A204.1 (cell line): ENCODE measurements around the gene TRIM61.
"Not testable (repeated sequence)": the region's sequence is repeated elsewhere in the genome, so short reads cannot be mapped to it uniquely, and the experiment has no call there.

ENCODE experiments used
- FAIRE-seq: peaks from 2 replicates; lab custom pipeline; 2012; peaks lifted over from hg19 to GRCh38; lab: Jason Lieb, UNC

The TRIM61 gene

GRCh38 chr4:164977243-164978164 is at the start of gene TRIM61:
TRIM61 (minus strand) TSS chr4:164977657; CDS start chr4:164970002, 7,655 bp downstream.
- no peak for FAIRE-seq

- not testable (repeated sequence) for FAIRE-seq
Measured at GRCh38 chr4:165025782-165026181, 48.3 kb upstream of the TRIM61 start.

GRCh38 chr4:165019995-165020394 is 42.5 kb upstream of the TRIM61 start:
- not testable (repeated sequence) for FAIRE-seq

GRCh38 chr4:165016971-165017370 is 39.5 kb upstream of the TRIM61 start:
- no peak for FAIRE-seq

- no peak for FAIRE-seq
Measured at GRCh38 chr4:165013691-165014090, 36.2 kb upstream of the TRIM61 start.

- no peak for FAIRE-seq
Measured at GRCh38 chr4:165011403-165011802, 33.9 kb upstream of the TRIM61 start.

- FAIRE-seq, result no peak
Measured at GRCh38 chr4:165010991-165011390, 33.5 kb upstream of the TRIM61 start.

GRCh38 chr4:165010487-165010886 is 33.0 kb upstream of the TRIM61 start:
- FAIRE-seq, result no peak

GRCh38 chr4:165009493-165010227 is 32.2 kb upstream of the TRIM61 start:
- FAIRE-seq, result no peak

- no peak for FAIRE-seq
Measured at GRCh38 chr4:165006886-165007285, 29.4 kb upstream of the TRIM61 start.

GRCh38 chr4:165006456-165006855 is 29.0 kb upstream of the TRIM61 start:
- FAIRE-seq, result no peak

- no peak for FAIRE-seq
Measured at GRCh38 chr4:165005352-165005925, 28.0 kb upstream of the TRIM61 start.

- not testable (repeated sequence) for FAIRE-seq
Measured at GRCh38 chr4:165001957-165002356, 24.5 kb upstream of the TRIM61 start.

GRCh38 chr4:164998526-164999080 is 21.1 kb upstream of the TRIM61 start:
- not testable (repeated sequence) for FAIRE-seq

GRCh38 chr4:164997941-164998340 is 20.5 kb upstream of the TRIM61 start:
- no peak for FAIRE-seq

- FAIRE-seq, result no peak
Measured at GRCh38 chr4:164997324-164997723, 19.9 kb upstream of the TRIM61 start.

- FAIRE-seq, result not testable (repeated sequence)
Measured at GRCh38 chr4:164996123-164996522, 18.7 kb upstream of the TRIM61 start.

GRCh38 chr4:164990786-164991185 is 13.3 kb upstream of the TRIM61 start:
- not testable (repeated sequence) for FAIRE-seq

- no peak for FAIRE-seq
Measured at GRCh38 chr4:164989471-164989870, 12.0 kb upstream of the TRIM61 start.

GRCh38 chr4:164971929-164972328 is 5.5 kb downstream of the TRIM61 start:
- not testable (repeated sequence) for FAIRE-seq

- no peak for FAIRE-seq
Measured at GRCh38 chr4:164959896-164960295, 17.6 kb downstream of the TRIM61 start.

GRCh38 chr4:164959421-164959820 is 18.0 kb downstream of the TRIM61 start:
- FAIRE-seq, result not testable (repeated sequence)
